ENCODE measurements around the gene PPARD. TPM values are rescaled to one million over a fixed set of nuclear protein-coding genes. Genes with fewer than 3 reads are reported as not detected.
A peak's percentile ranks its signal among the peaks of the same experiment; 100 is the strongest.

Gene PPARD
- total and polyA plus RNA-seq, 2 of the 13 experiments (the other 11 are each of a cell fraction or from before 2014, with no cell fraction given) = 6.1 to 13.3 TPM

- TF ChIP-seq TRAFD1 (CRISPR knock-in tag; IDR thresholded peaks at IDR 0.05; ENCODE audit: borderline replicate concordance) = no peak
- no peak for TF ChIP-seq CREBL2 (CRISPR knock-in tag; IDR thresholded peaks at IDR 0.05; ENCODE audit: borderline replicate concordance)
- TF ChIP-seq PAF1 (CRISPR knock-in tag; IDR thresholded peaks at IDR 0.05) = no peak
- TF ChIP-seq SUZ12 (IDR thresholded peaks at IDR 0.05; ENCODE audit: low read depth, low read length) = no peak
- TF ChIP-seq ZNF747 (CRISPR knock-in tag; IDR thresholded peaks at IDR 0.05; ENCODE audit: borderline replicate concordance) = no peak; the same call in 1 of the 2 replicates
- TF ChIP-seq HCFC1 (IDR thresholded peaks at IDR 0.05; ENCODE audit: low read depth, low read length) = no peak
- peak; percentile 85; the same call in 1 of the 2 replicates for TF ChIP-seq ATF7-NPFF (CRISPR knock-in tag; IDR thresholded peaks at IDR 0.05; ENCODE audit: low read depth)
- peak; percentile 24; the same call in 1 of the 2 replicates for TF ChIP-seq ZNF775 (CRISPR knock-in tag; IDR thresholded peaks at IDR 0.05; ENCODE audit: borderline replicate concordance)
- TF ChIP-seq ZNF609 (CRISPR knock-in tag; IDR thresholded peaks at IDR 0.05; ENCODE audit: borderline replicate concordance) = peak; percentile 66; the same call in 1 of the 2 replicates
- no peak; the same call in 1 of the 2 replicates for TF ChIP-seq THAP7 (CRISPR knock-in tag; IDR thresholded peaks at IDR 0.05)
- 0 out of 2 replicates have a peak, but pooled peaks have one; percentile 88 for TF ChIP-seq SSRP1 (CRISPR knock-in tag; IDR thresholded peaks at IDR 0.05)
- TF ChIP-seq IKZF4 (CRISPR knock-in tag; IDR thresholded peaks at IDR 0.05; ENCODE audit: borderline replicate concordance, low read depth, not compliant biosample characterization) = no peak
- 0 out of 2 replicates have a peak, but pooled peaks have one; percentile 11 for TF ChIP-seq LRRFIP1 (CRISPR knock-in tag; conservative IDR thresholded peaks at IDR 0.05)
Measured at GRCh38 chr6:35342258-35343091, at the start of gene PPARD (continued).

Data from HepG2 (cell line).